GM19328 (cell line): ENCODE measurements around the gene GNA12.
A peak's percentile ranks its signal among the peaks of the same experiment; 100 is the strongest.

ENCODE experiments used
- ATAC-seq: cut with Tn5 transposase; IDR thresholded peaks from one replicate; pipeline ENCODE4 v1.9.1; 2021; ENCODE audit warnings: mild to moderate bottlenecking, moderate library complexity; ENCODE audit not compliant: unreplicated experiment

GNA12 gene, protein sequence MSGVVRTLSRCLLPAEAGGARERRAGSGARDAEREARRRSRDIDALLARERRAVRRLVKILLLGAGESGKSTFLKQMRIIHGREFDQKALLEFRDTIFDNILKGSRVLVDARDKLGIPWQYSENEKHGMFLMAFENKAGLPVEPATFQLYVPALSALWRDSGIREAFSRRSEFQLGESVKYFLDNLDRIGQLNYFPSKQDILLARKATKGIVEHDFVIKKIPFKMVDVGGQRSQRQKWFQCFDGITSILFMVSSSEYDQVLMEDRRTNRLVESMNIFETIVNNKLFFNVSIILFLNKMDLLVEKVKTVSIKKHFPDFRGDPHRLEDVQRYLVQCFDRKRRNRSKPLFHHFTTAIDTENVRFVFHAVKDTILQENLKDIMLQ

DNA sequence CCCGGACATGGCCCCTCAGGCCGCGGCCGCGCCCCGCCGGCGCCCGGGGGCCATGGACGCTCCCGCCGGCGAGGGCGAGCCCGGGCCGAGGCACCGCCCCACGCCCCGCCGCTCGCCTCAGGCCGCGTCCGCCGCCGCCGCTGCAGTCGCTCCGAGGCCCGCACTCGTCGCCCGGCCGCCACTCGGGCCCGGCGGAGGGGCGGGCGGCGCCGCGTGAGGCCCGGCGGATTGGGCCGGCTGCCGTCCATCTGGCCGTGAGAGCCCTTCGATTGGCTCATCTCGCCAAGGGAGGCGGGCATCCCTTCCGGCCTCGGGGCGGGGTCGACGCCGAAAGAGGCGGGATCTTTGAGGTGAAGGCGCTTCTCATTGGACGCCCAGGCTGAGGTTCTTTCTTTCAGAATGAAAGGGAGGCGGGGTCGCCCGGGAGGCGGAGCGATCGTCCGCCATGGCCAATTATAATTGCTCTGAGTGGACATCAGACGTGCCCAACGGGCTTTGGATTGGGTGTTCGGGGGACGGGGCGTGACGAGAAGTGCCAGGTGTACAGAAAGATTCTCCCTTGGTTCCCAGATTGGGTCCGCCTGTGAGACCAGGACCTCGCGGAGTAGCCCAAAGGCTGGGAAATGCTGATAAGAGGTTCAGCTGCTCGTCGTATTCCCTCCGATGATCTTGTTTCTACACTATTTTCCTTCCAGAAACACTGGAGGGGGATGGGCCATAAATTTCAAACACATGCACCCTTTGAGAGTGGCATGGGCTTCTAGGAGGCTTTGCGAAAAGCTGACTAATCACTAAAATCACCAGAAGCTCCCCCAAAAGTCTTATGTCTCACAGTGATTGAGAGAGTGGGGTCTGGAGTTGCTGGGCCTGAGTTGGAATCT lies at the start of gene GNA12:
GNA12 (minus strand) TSS at position 156 of the 881 bp plus-strand sequence; CDS start at position 9, 147 bp downstream.
- ATAC-seq: peak; percentile 97

DNA sequence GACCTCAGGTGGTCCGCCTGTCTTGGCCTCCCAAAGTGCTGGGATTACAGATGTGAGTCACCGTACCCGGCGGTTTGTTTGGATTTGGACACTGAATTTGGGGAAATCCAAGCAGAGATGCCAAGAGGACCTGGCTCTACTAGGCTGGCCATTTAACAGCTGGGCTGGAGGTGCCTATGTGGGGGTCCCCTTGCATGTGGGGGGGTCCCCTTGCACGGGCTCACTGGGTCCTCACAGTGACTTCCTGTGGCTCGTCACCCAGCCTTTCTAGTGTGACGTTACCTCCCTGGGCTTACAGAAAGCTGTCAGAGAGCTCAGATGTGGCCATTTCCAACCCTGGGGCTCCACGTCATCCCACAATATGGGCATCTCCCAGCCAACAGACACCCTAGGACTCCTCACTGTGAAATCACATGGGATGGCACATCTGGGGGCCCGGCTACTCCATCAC lies 49.3 kb upstream of the GNA12 start:
- no peak for ATAC-seq

DNA sequence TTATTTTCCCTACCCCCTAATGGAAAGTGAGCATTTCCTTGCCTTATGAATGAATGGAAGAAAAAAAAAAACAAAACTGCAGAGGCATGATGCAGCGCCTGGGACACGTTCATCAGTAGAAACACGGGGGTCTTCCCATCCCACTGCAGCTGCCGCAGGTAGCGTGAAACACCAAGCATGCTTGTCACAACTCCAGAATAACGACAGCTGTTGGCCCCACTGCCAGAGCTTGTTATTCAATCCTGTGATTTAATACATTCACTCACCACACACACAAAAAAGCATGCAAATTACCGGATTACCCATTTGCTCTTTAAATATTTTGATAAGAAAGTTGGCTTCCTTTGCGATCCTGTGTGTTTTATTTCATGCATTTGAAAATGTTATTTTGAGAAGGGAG lies 48.4 kb upstream of the GNA12 start:
- ATAC-seq: no peak

DNA sequence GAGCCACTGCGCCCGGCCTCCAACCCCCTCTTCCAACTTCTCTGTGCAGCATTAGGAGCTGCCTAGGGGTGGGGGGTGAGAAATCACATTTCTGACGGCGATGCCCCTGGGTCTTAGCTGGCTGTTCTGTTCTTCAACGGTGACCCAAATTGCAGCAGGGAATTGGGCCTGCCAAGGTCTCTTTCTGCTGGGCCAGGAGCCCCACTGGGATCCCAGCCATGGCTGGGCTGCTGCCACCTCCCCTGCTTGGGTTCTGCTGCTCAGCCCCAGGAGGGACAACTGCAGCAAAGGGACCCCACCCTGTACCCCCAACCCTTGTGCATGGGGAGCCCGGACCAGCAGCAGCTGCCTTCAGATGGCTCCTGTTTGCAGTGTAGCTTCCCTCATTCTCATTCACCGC lies 43.7 kb upstream of the GNA12 start:
- ATAC-seq: no peak

GRCh38 chr7:2886900-2887299 lies 42.8 kb upstream of the GNA12 start:
- no peak for ATAC-seq

- ATAC-seq: no peak
Observed at GRCh38 chr7:2886391-2886790, 42.3 kb upstream of the GNA12 start.

DNA sequence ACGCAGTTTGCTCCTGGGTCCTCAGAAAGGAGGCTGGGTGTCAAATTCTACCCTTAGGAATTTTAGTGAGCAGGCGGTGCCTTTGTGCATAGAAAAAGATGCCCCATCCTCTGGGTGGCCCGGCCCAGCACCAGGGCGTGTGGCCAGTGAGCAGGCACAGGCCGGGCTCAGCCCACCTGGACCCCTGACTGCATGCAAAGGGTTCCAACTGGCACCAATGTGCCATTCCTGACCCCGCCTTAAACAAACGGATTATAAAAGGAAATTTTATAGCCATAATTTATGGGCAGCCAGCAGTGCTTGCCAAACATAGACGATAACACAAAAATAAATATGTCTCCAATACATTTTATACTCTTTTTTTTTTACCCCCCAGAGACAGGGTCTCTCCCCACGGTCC lies 40.1 kb upstream of the GNA12 start:
- no peak for ATAC-seq

DNA sequence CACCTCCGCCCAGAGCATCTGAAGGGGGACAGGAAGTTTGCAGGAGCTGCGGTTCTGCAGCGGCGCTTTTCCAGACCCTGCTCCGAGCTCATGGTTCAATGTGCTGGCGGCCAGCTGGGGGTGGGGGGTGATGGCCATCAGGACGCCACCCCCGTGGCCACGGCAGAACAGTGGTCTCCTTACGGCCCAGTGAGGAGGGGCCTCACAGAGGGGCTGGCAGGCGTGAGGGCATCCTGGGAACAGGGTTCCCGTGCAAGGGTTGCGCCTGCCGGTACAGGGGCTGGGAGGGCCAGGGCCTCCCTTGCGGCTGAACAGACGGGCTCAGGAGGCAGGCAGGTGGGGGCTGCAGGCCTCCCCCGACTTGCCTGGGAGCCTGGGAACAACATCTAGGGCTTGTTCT lies 39.0 kb upstream of the GNA12 start:
- no peak for ATAC-seq

DNA sequence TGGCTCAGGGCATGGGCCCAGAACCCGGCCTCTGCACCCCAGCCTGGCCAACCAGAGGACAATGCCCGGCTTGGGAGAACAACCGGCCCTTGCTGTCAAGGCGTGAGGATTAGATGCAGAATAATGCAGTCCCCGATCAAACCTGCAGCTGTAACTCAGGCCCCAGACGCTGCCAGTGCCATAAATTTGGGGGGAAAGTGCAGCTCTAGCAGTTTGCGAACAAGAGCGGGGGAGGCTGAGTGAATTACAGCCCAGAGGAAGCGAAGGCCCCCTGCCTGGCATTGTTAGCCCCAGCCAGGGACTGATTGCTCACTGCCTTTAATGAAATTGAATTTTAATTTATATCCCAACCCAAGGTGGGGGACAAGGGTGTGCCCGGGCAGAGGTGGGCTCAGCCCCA lies 38.0 kb upstream of the GNA12 start:
- no peak for ATAC-seq

GRCh38 chr7:2880874-2881533 lies 36.9 kb upstream of the GNA12 start:
- ATAC-seq: no peak

DNA sequence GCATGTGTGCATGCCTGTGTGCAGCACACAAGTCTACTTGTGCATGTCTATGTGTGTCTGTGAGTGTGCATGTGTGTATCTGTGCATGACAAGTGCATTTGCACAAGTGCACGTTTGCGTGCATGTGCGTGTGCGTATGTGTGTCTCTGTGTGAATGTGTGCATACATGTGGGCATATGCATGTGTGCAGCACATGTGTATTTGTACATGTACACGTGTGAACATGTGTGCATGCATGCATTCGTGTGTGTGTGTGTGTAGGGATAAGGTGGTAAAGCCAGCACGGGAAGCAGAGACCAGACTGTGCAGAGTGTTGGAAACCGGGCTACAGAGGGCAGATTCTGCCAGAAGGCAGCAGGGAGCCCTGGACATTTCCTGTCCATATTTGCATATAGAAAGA lies 35.9 kb upstream of the GNA12 start:
- no peak for ATAC-seq

- no peak for ATAC-seq
Observed at GRCh38 chr7:2879354-2879753, 35.2 kb upstream of the GNA12 start.

DNA sequence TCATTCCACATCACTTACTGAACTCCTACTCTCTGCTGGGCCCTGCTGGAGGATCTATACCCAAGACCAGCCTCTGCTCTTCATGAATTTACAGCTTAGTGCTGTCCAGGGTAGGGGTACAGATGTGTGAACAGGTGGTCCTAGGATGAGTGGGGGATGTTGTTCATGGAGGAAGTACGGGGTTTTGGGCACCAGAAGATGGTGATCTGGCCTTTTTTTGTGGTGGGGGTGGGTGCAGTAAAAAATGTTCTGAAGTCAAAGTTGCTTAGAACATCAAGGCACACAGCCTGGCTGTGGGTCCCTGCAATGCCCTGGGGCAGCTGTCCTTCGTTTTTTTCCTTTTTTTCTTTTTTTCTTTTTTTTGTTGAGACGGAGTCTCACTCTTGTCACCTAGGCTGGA lies 34.2 kb upstream of the GNA12 start:
- no peak for ATAC-seq

DNA sequence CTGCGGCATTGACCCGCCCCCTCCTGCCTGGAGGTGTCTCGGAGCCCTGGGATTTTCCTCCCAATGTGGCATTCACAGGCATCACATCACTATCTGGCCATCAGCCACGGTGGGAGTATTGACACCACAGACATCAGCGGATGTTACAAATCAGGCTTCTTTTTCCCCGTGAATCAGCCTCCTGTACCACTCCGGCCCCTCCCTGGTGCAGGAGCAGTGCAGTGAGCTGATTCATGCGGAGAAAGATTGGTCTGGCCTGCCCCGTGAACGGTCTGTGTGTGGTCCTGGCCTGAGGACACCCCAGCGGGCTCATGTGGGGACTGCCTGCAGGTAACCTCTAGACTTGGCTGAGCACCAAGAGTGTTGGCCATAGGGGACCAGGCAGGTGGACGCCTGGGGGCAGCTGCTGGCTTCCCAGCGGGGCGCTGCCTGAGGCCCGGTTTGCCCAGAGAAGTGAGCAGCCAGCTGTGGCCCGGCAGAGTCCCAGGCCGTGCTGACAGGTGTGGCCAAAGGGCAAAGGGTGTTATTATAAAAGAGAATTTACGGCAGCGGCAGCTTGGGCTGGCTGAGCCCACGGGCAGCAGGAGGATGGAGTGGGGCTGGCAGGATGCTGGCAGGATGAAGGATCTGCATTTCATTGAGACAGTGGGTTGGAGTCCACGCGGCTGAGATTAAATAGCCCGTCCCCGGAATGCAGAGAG lies 32.1 kb upstream of the GNA12 start:
- ATAC-seq: no peak

DNA sequence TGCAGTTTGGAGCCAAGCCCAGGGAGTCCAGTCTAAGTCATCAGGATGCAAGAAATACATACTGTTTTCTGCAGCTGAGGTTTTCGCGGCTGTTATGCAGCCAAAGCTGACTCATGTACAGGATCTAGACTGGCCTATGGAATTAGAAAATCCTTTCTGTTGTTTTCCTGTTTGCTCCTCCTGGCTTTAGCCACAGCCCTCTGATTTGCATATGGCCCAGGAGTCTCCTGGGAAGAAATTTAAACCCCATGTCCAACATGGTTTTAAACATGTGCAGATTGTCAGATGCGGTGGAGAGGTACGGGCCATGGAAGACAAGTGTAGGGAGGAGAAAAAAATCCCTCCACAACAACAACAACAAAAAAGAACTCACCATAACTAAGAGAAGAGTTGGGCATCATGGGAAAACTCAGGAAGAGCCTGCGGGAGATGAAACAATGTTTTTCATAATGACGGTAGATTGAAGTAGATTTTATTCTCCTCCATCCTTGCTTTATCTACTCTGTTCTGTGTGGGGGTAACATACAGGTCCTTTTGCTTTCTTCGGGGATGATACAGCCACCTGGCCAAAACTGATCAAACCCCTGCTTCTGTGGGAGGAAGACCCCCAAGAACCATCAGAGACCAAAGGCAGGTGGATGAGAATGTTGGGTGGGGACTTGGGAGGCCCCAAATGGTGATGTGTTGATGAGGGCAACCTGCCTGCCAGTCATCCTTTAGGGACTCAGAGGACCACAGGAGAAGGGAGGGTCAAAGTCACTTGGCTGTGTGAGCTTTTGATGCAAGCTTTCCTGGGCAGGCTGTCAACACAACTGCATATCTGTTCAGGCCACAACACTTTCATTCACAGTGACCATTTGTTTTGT lies 29.8 kb upstream of the GNA12 start:
- ATAC-seq: no peak

DNA sequence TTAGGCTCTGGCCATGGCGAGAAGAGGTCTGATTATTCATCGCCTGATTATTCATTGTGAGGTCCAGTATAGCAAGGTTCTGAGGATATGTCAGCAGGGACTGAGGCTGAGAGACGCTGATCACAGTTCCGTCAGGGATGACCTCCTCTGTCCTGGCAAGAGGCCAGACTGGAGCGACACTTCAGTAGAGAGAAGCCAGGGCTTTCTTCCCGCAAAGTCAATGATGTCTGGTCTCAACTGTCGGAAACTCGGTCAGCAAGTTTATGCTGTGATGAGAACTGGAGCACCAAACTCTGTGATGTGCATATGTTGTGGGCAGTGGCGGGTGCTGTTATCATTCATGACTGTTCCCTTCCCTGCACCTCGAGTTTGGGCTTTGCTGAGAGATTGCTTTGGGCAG lies 29.0 kb upstream of the GNA12 start:
- no peak for ATAC-seq

- ATAC-seq: no peak
Observed at GRCh38 chr7:2872296-2872874, 28.3 kb upstream of the GNA12 start.

DNA sequence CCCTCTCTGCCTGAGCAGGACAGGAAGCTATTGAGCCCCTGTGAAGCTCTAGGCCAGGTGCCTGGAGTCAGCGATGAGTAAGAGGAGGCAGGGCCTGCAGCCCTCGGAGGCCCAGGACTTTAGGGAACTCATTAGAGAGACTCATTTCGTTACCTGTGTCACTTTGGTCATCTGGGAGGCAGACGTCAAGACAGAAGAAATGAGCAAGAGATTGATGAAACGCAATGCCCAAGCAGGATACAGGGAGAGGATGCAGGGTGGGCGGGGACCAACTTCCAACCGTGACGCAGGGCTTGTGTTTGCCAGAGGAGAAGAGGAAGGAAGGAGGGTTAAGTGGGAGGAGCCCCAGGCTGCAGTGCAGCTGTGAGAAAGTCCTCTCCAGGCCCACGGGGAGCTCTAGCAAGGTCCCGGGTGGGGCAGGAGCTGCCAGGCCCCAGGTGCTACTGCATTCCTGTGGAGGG lies 26.4 kb upstream of the GNA12 start:
- ATAC-seq: no peak

DNA sequence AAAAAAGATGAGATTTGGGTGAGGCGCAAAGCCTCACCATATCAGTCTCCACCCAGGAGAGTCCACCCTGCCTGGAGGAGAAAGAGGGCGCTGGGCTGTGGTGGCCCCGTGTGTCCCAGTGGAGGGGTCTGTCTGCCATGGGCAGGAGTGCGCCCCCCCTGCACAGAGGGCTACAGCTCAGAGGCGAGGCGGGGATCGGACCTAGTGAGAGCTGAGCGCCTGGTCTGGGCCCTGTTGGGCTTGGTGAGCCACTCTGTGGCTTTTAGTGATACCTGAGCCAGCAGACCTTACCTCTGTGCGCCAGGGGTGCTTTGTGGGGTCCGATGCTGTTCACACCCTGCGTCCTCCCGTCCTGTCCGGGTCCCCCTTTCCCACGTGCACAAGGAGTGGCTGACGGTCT lies 25.9 kb upstream of the GNA12 start:
- no peak for ATAC-seq
